Karpas-422 (cell line): ENCODE data around the gene HERC5. TPM values are rescaled to one million over a fixed set of nuclear protein-coding genes. Genes with fewer than 3 reads are reported as not detected.

Experiments
- DNase-seq: peaks from one replicate; pipeline ENCODE4 v3.0.0-alpha.2; 2015
- H2AFZ ChIP-seq: fragments of 200-600 bp; sonication (generic); 2 replicates; pipeline ENCODE4 v1.6.1; 2014; ENCODE audit warnings: antibody characterized with exemption, low read length, mixed read lengths
- H3K27ac ChIP-seq: fragments of 200-600 bp; sonication (generic); 2 replicates; pipeline ENCODE4 v1.5.1; 2014; ENCODE audit warnings: mild to moderate bottlenecking, low read length, moderate library complexity
- H3K27me3 ChIP-seq: fragments of 200-600 bp; sonication (generic); 2 replicates; pipeline ENCODE4 v1.6.1; 2014; ENCODE audit warnings: low read length, mixed read lengths
- H3K36me3 ChIP-seq: fragments of 200-600 bp; sonication (generic); 2 replicates; pipeline ENCODE4 v1.6.1; 2014; ENCODE audit warnings: low read length, mixed read lengths; ENCODE audit not compliant: insufficient read depth
- H3K4me1 ChIP-seq: fragments of 200-600 bp; sonication (generic); 2 replicates; pipeline ENCODE4 v1.6.1; 2014; ENCODE audit warnings: mild to moderate bottlenecking, low read length, mixed read lengths
- H3K4me2 ChIP-seq: fragments of 200-600 bp; sonication (generic); 2 replicates; pipeline ENCODE4 v1.6.1; 2014; ENCODE audit warnings: low read length, low read depth, mild to moderate bottlenecking; ENCODE audit not compliant: poor library complexity, severe bottlenecking
- H3K4me3 ChIP-seq: fragments of 200-600 bp; sonication (generic); 2 replicates; pipeline ENCODE4 v1.5.1; 2014; ENCODE audit warnings: mild to moderate bottlenecking, antibody characterized with exemption, low read length, mixed read lengths
- H3K79me2 ChIP-seq: fragments of 200-600 bp; sonication (generic); 2 replicates; pipeline ENCODE4 v1.6.1; 2014; ENCODE audit warnings: mild to moderate bottlenecking, low read length, mixed read lengths
- H3K9ac ChIP-seq: fragments of 200-600 bp; sonication (generic); 2 replicates; pipeline ENCODE4 v1.6.0; 2014; ENCODE audit warnings: low read length
- H3K9me2 ChIP-seq: fragments of 200-600 bp; sonication (generic), shearing (Covaris generic); replicated peaks from 2 replicates; pipeline ENCODE4 v1.6.0; 2014; ENCODE audit warnings: mild to moderate bottlenecking, low read length, moderate library complexity; ENCODE audit not compliant: insufficient read depth
- H3K9me3 ChIP-seq: fragments of 300-700, 200-600 bp; sonication (generic); 2 replicates; pipeline ENCODE4 v1.6.1; 2014; ENCODE audit warnings: low read length, mixed read lengths
- H4K20me1 ChIP-seq: fragments of 200-600 bp; sonication (generic); 2 replicates; pipeline ENCODE4 v1.6.1; 2014; ENCODE audit warnings: mild to moderate bottlenecking, antibody characterized with exemption, low read length, low read depth; ENCODE audit not compliant: insufficient read depth
- total RNA-seq: library from RNA; depleted of rRNA; stranded (reverse); fragments of >200 nt; shearing (Covaris generic); gene quantifications from 2 replicates; pipeline ENCODE4 v1.2.3, GENCODE V29; 2014; ENCODE audit warnings: low replicate concordance

HERC5 gene
- total RNA-seq, 1 experiment from 2014 or later, result not detected

DNA sequence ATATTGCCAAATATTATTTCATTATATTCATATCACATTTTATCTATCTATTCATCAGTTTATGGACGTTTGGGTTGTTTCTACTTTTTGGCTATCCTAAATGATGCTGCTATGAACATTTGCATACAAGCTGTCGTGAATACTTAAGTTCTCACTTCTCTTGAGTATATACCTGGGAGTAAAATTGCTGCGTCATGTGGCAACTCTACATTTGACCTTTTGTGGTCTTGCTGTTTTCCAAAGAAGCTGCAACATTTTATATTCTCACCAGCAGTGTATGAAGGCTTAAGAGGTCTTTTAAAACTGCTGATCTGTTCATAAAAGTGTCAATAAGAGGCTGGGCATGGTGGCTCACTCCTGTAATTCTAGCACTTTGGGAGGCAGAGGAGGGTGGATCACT lies 60.9 kb downstream of the HERC5 start:
- Histone ChIP-seq H4K20me1 (0 out of 2 replicates have a peak, but pooled peaks cover 9% of the 10 kb centered on the region), H3K36me3 (no peaks in the 10 kb centered on the region; the same call in 1 of the 2 replicates), H3K27ac (no peak overlapping the region), H3K4me3 (no peak overlapping the region), H3K4me2 (no peak overlapping the region), H3K9ac (no peak overlapping the region), H3K9me2 (no peaks in the 10 kb centered on the region), H2AFZ (no peak overlapping the region), H3K27me3 (no peaks in the 10 kb centered on the region), H3K4me1 (peaks cover 8% of the 10 kb centered on the region), H3K9me3 (no peaks in the 10 kb centered on the region), H3K79me2 (no peaks in the 10 kb centered on the region)
- DNase-seq, result no peak

DNA sequence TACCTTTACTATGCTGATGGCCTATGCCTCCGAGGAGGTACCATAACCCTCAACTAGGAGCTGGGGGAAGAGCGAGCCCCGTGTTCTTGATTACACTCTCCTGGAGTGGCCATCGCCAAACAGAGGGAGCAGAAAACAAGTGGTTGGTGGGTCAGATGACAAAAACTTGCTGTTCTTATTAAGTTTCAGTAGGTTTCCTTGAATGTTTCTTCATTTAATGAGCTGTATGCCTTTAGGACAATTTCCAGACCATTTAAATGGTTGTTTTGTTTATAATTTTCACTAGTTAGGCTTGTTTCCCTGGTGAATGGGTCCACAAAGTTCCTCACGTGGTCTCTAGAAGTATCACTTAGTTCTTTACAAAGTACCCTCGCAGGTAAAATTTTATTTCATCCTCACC lies 62.0 kb downstream of the HERC5 start:
- H4K20me1 ChIP-seq, result 0 out of 2 replicates have a peak, but pooled peaks cover 9% of the 10 kb centered on the region
- no peak for DNase-seq
- H3K36me3 ChIP-seq, result no peaks in the 10 kb centered on the region; the same call in 1 of the 2 replicates
- no peaks in the 10 kb centered on the region for H3K9me2 ChIP-seq
- H2AFZ ChIP-seq, result no peak overlapping the region
- no peak overlapping the region for H3K4me3 ChIP-seq
- no peaks in the 10 kb centered on the region for H3K9me3 ChIP-seq
- H3K27me3 ChIP-seq, result no peaks in the 10 kb centered on the region
- no peak overlapping the region for H3K9ac ChIP-seq
- no peak overlapping the region for H3K4me2 ChIP-seq
- H3K4me1 ChIP-seq, result peaks cover 11% of the 10 kb centered on the region
- no peak overlapping the region for H3K27ac ChIP-seq
- no peaks in the 10 kb centered on the region for H3K79me2 ChIP-seq

DNA sequence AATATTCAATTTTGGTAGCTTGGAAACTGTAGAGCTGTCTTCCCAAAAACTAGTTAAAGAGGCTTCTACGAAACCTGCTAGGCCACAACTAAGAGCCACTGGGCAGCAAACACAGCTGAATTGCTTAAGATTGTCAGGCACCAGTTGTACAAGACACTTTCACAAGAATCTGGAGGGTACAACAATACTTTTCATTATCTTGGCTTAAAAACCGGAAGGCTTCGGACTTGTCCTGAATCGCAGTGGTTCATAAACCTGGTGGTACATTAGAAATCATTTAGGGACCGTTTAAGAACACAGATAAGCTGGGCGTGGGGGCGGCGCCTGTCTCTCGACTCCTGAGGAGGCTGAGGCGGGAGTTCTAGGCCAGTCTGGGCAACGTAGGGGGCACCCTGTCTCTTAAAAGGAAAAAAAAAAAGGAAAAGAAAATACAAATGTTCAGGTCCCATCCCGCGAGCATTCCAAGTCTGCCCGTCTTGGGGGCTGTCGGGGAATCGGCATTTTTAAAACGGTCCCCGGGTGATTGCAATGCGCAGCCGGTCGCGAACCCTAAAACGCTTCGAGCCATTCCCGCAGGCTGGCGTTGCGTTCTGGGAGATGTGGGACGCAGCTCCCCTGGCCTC lies 65.9 kb downstream of the HERC5 start:
- H3K27me3 ChIP-seq, result no peaks in the 10 kb centered on the region
- no peaks in the 10 kb centered on the region for H3K9me2 ChIP-seq
- no peaks in the 10 kb centered on the region for H3K79me2 ChIP-seq
- peak overlapping the region; percentile 74 for H3K4me2 ChIP-seq
- H2AFZ ChIP-seq, result peak overlapping the region; percentile 92; the same call in 1 of the 2 replicates
- DNase-seq, result peak; percentile 56
- no peaks in the 10 kb centered on the region; the same call in 1 of the 2 replicates for H3K36me3 ChIP-seq
- no peak overlapping the region for H3K27ac ChIP-seq
- H3K4me3 ChIP-seq, result peak overlapping the region; percentile 87
- no peaks in the 10 kb centered on the region for H3K9me3 ChIP-seq
- 0 out of 2 replicates have a peak, but pooled peaks cover 9% of the 10 kb centered on the region for H4K20me1 ChIP-seq
- peak overlapping the region; percentile 82 for H3K9ac ChIP-seq
- H3K4me1 ChIP-seq, result peaks cover 12% of the 10 kb centered on the region

DNA sequence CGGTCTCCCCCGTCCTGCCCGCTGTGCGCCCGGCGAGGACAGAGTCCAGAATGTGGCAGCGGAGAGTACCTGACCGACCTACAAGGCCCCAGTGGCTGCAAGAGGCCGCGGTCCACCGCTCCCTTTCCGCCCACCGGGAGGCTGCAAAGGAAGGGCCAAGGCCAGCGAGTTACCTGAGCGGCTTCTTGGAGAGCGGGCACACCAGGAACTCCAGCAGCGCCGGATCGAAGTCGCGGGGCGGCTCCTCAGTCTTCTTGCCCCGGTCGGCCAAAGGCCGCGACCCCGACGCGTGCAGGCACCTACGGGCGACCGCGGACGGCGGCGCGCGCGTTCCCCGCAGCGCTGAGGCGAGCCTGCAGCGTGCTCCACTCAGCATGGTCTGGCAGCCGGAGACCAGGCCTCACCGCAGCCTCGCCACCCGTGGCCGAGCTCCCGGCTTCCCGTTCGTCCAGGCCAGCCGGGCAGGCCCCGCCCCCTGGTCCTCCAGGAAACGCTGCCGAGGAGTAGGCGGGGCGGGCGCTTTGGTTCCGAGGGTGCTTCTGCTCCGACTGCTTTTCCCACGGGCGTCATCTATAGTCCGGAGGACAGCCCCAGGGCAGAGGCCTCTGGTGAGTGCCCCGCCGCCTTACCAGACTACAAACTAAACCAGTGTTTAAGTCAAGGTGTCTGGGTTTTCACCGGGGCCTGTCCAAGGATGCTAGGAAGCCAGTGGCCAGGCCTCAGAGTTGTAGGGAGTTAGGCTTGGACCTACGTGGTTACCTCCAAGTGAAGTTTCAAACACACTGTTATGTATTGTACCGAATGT lies 66.6 kb downstream of the HERC5 start, which contains the start of gene PYURF:
TSS of gene PYURF (minus strand) at position 452 of the 805 bp plus-strand sequence. CDS start at position 376, 76 bp downstream.
- H3K27me3 ChIP-seq, result no peaks in the 10 kb centered on the region
- peak within 1 kb of the TSS; percentile 74 for H3K4me2 ChIP-seq
- H3K27ac ChIP-seq, result no peak within 1 kb of the TSS
- no peaks in the 10 kb centered on the region; the same call in 1 of the 2 replicates for H3K36me3 ChIP-seq
- 0 out of 2 replicates have a peak, but pooled peaks cover 9% of the 10 kb centered on the region for H4K20me1 ChIP-seq
- peak within 1 kb of the TSS; percentile 87 for H3K4me3 ChIP-seq
- no peaks in the 10 kb centered on the region for H3K79me2 ChIP-seq
- H3K9me2 ChIP-seq, result no peaks in the 10 kb centered on the region
- H3K9me3 ChIP-seq, result no peaks in the 10 kb centered on the region
- H3K4me1 ChIP-seq, result peaks cover 12% of the 10 kb centered on the region
- peak; percentile 91 for DNase-seq
- peak within 1 kb of the TSS; percentile 92 for H2AFZ ChIP-seq
- peak within 1 kb of the TSS; percentile 82 for H3K9ac ChIP-seq

DNA sequence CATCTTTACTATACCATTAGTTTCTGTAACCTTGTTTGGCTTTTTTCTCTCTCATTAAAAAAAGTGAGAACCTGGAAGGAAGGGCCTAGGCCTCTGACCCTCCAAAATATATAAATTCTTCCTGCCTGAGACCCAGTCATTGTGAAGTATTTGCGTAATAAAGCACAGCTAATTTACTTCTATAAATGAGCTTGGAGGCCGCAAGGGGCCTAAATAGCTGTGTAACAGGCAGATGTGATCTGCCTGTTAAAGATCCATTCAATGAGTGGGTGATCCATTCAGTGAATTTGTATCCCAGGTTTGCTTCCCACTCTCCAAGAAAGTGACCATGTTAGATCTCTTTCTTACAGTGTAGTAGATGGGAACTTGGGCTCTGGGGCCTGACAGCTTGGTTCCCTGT lies 67.3 kb downstream of the HERC5 start:
- 0 out of 2 replicates have a peak, but pooled peaks cover 9% of the 10 kb centered on the region for H4K20me1 ChIP-seq
- peak overlapping the region; percentile 92 for H2AFZ ChIP-seq
- no peaks in the 10 kb centered on the region; the same call in 1 of the 2 replicates for H3K36me3 ChIP-seq
- peak overlapping the region; percentile 74 for H3K4me2 ChIP-seq
- H3K4me1 ChIP-seq, result peaks cover 12% of the 10 kb centered on the region
- no peak for DNase-seq
- H3K27ac ChIP-seq, result no peak overlapping the region
- no peaks in the 10 kb centered on the region for H3K79me2 ChIP-seq
- no peaks in the 10 kb centered on the region for H3K27me3 ChIP-seq
- no peaks in the 10 kb centered on the region for H3K9me3 ChIP-seq
- peak overlapping the region; percentile 87 for H3K4me3 ChIP-seq
- H3K9ac ChIP-seq, result peak overlapping the region; percentile 82
- no peaks in the 10 kb centered on the region for H3K9me2 ChIP-seq

DNA sequence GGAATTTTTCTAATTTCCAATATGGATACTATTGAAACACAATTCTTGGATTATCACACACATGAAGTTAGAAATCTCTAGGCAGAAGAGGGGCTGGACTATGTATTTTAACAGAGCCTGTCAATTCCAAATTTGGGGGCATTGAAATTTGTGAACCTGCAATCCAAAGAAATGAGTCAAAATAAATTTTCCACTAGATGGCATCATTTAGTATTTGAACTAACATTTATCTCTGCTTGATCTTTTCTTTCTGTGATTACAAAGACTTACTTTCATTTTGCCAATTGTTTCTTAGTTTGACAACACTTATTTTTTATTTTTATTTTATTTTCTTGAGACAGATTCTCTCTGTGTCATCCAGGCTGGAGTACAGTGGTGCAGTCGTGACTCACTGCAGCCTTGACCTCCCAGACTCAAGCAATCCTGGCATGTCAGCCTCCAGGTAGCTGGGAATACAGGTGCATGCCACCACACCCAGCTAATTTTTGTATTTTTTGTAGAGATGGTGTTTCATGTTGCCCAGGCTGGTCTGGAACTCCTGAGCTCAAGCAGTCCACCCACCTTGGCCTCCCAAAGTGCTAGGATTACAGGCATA lies 69.4 kb downstream of the HERC5 start:
- DNase-seq, result peak; percentile 54

DNA sequence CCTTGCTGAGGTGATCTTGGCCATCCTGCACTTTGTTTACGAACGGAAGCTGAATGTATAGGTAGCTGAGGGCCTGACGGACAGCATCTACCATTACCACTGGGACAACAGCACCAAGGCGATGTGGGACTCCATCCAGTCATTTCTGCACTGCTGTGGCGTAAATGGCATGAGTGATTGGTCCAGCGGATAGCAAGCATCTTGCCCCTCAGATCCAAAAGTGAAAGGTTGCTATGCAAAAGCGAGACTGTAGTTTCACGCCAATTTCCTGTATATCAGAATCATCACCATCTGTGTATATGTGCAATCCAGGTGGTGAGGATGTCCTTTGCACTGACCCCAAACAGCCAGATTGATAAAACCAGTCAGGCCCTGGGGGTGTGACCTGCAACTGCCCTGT lies 70.9 kb downstream of the HERC5 start:
- H3K9ac ChIP-seq, result no peak overlapping the region
- no peak overlapping the region for H3K4me3 ChIP-seq
- H3K27ac ChIP-seq, result no peak overlapping the region
- DNase-seq, result no peak
- no peaks in the 10 kb centered on the region for H3K9me3 ChIP-seq
- no peaks in the 10 kb centered on the region for H3K27me3 ChIP-seq
- no peak overlapping the region for H2AFZ ChIP-seq
- H3K79me2 ChIP-seq, result no peaks in the 10 kb centered on the region
- no peaks in the 10 kb centered on the region for H4K20me1 ChIP-seq
- no peaks in the 10 kb centered on the region for H3K9me2 ChIP-seq
- no peaks in the 10 kb centered on the region for H3K36me3 ChIP-seq
- H3K4me2 ChIP-seq, result no peak overlapping the region
- H3K4me1 ChIP-seq, result peaks cover 5% of the 10 kb centered on the region

More for the DNA sequence above, 69.4 kb downstream of the HERC5 start:
- Histone ChIP-seq H3K4me2 (no peak overlapping the region), H2AFZ (no peak overlapping the region), H3K36me3 (no peaks in the 10 kb centered on the region), H3K9ac (no peak overlapping the region), H3K27ac (no peak overlapping the region), H3K4me3 (no peak overlapping the region), H3K4me1 (peaks cover 12% of the 10 kb centered on the region), H3K27me3 (no peaks in the 10 kb centered on the region), H3K9me3 (no peaks in the 10 kb centered on the region), H4K20me1 (0 out of 2 replicates have a peak, but pooled peaks cover 9% of the 10 kb centered on the region), H3K79me2 (no peaks in the 10 kb centered on the region), H3K9me2 (no peaks in the 10 kb centered on the region)

DNA sequence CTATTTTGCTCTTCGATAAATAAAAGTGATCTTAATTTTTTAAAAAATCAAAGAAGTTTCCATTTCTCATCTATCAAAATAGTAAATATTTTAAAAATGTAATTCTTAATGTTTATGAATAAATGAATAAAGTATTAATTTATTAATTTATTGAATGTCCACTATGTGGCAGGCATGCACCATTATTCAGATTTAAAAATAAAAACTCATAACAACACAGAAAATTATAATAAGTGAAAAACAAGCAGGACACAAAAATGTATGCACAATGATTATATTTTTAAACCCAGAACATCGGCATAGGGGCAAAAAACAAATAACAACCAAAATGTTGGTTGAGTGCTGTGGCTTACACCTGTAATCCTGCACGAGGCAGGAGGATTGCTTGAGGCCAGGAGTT lies 71.9 kb downstream of the HERC5 start:
- Histone ChIP-seq H3K9me3 (no peaks in the 10 kb centered on the region), H3K27me3 (no peaks in the 10 kb centered on the region)

More for the DNA sequence above, 71.9 kb downstream of the HERC5 start:
- Histone ChIP-seq H3K9ac (no peak overlapping the region), H3K36me3 (no peaks in the 10 kb centered on the region), H3K4me1 (peaks cover 2% of the 10 kb centered on the region; the same call in 1 of the 2 replicates), H3K9me2 (no peaks in the 10 kb centered on the region), H2AFZ (no peak overlapping the region), H3K4me3 (no peak overlapping the region), H3K27ac (no peak overlapping the region), H4K20me1 (no peaks in the 10 kb centered on the region), H3K4me2 (no peak overlapping the region), H3K79me2 (no peaks in the 10 kb centered on the region)
- no peak for DNase-seq
